HEK293T (cell line): ENCODE data around the gene CYP1A2.

Source experiments
- ARNT ChIP-seq: fragments of 450-650 bp; IDR thresholded peaks from 2 replicates; pipeline ENCODE4 v1.6.1; 2017; ENCODE audit warnings: mild to moderate bottlenecking
- BHLHE40 ChIP-seq: fragments of 450-650 bp; IDR thresholded peaks from 2 replicates; pipeline ENCODE4 v1.6.1; 2016; ENCODE audit warnings: mild to moderate bottlenecking, moderate library complexity, borderline replicate concordance
- CTBP1 ChIP-seq: fragments of 450-650 bp; IDR thresholded peaks from 2 replicates; pipeline ENCODE4 v1.6.1; 2016; ENCODE audit warnings: borderline replicate concordance
- ELF4 ChIP-seq: fragments of 450-650 bp; IDR thresholded peaks from 2 replicates; pipeline ENCODE4 v1.6.1; 2017; ENCODE audit warnings: antibody characterized with exemption
- FOXA1 ChIP-seq: fragments of 450-650 bp; IDR thresholded peaks from 2 replicates; pipeline ENCODE4 v1.6.1; 2016; ENCODE audit warnings: mild to moderate bottlenecking
- FOXK2 ChIP-seq: fragments of 450-650 bp; IDR thresholded peaks from 2 replicates; pipeline ENCODE4 v1.6.1; 2016; ENCODE audit warnings: mild to moderate bottlenecking
- FOXM1 ChIP-seq: fragments of 450-650 bp; IDR thresholded peaks from 2 replicates; pipeline ENCODE4 v1.6.1; 2017; ENCODE audit warnings: mild to moderate bottlenecking, borderline replicate concordance
- HDGF ChIP-seq: fragments of 450-650 bp; IDR thresholded peaks from 2 replicates; pipeline ENCODE4 v1.6.1; 2017; ENCODE audit warnings: antibody characterized with exemption, borderline replicate concordance
- L3MBTL2 ChIP-seq: fragments of 450-650 bp; conservative IDR thresholded peaks from 2 replicates; pipeline ENCODE4 v1.6.1; 2016; ENCODE audit warnings: mild to moderate bottlenecking
- SP1 ChIP-seq: fragments of 450-650 bp; IDR thresholded peaks from 2 replicates; pipeline ENCODE4 v1.6.1; 2017
- SUZ12 ChIP-seq: fragments of 450-650 bp; IDR thresholded peaks from 2 replicates; pipeline ENCODE4 v1.6.1; 2016; ENCODE audit warnings: mild to moderate bottlenecking
- ZNF384 ChIP-seq: fragments of 450-650 bp; IDR thresholded peaks from 2 replicates; pipeline ENCODE4 v1.6.1; 2016

DNA sequence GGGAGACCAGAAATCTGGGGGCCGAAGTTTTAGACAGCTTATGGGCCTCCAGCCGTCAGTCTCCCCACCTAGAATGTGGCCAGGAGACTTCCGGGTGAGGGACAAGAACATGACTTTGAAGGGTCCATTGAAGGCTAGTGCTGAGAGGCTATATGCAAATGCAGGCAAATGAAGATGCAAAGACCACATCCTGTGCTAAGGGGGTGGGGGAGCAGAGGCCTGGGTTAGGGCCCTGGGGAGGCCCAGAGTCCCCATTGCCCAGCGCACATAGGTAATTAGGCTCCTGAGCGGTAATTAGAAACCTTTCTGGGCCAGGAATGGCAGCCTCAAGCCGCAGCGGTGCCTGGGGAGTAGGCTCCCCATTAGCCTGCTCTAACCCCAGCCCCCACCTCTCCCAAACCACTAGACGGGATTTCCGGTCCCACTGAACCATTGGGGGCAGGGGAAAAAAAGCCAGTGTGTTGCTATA is 40.1 kb downstream of the CYP1A2 start:
- TF ChIP-seq HDGF = no peak
- no peak for TF ChIP-seq L3MBTL2
- no peak for TF ChIP-seq SP1
- no peak for TF ChIP-seq SUZ12
- no peak for TF ChIP-seq BHLHE40
- TF ChIP-seq FOXA1 = no peak
- TF ChIP-seq ELF4 = no peak
- TF ChIP-seq ZNF384 = no peak
- no peak for TF ChIP-seq ARNT
- TF ChIP-seq FOXM1 = no peak
- TF ChIP-seq CTBP1 = no peak
- no peak for TF ChIP-seq FOXK2
